Measurements from ENCODE around the gene HDAC9.
A peak's percentile ranks its signal among the peaks of the same experiment; 100 is the strongest.

HDAC9 gene

GRCh38 chr7:18803923-18804322, 308.4 kb downstream of the HDAC9 start:
- H3K36me3 ChIP-seq (ENCODE audit: insufficient read depth, insufficient read length, low read length), result no peaks in the 10 kb centered on the region
- H3K4me3 ChIP-seq (ENCODE audit: insufficient read length, low read depth), result no peak overlapping the region
- H3K4me1 ChIP-seq (ENCODE audit: insufficient read depth, insufficient read length), result no peaks in the 10 kb centered on the region
- no peaks in the 10 kb centered on the region for H3K27me3 ChIP-seq (ENCODE audit: insufficient read depth, insufficient read length)
- H3K9ac ChIP-seq (ENCODE audit: insufficient read length, low read depth), result no peak overlapping the region
- TF ChIP-seq ZNF274 (IDR thresholded peaks at IDR 0.05; ENCODE audit: low read depth, low read length), result no peak
- no peak for DNase-seq (ENCODE audit: low read depth, low spot score)
- H3K9me3 ChIP-seq (ENCODE audit: insufficient read depth, low read length), result no peaks in the 10 kb centered on the region

- Histone ChIP-seq H3K9ac (ENCODE audit: insufficient read length, low read depth) (no peak overlapping the region), H3K27me3 (ENCODE audit: insufficient read depth, insufficient read length) (no peaks in the 10 kb centered on the region), H3K4me1 (ENCODE audit: insufficient read depth, insufficient read length) (no peaks in the 10 kb centered on the region), H3K4me3 (ENCODE audit: insufficient read length, low read depth) (no peak overlapping the region), H3K9me3 (ENCODE audit: insufficient read depth, low read length) (no peaks in the 10 kb centered on the region), H3K36me3 (ENCODE audit: insufficient read depth, insufficient read length, low read length) (no peaks in the 10 kb centered on the region)
- TF ChIP-seq SUZ12 (IDR thresholded peaks at IDR 0.05; ENCODE audit: extremely low read depth, insufficient read depth, insufficient read length) (no peak), ZNF274 (IDR thresholded peaks at IDR 0.05; ENCODE audit: low read depth, low read length) (no peak), YY1 (IDR thresholded peaks at IDR 0.05; ENCODE audit: insufficient read depth, insufficient read length) (no peak)
- DNase-seq (ENCODE audit: low read depth, low spot score), result peak; percentile 44
These were observed 310.6 kb downstream of the HDAC9 start for GRCh38 chr7:18806177-18806576.

- no peaks in the 10 kb centered on the region for H3K4me1 ChIP-seq (ENCODE audit: insufficient read depth, insufficient read length)
- no peaks in the 10 kb centered on the region for H3K27me3 ChIP-seq (ENCODE audit: insufficient read depth, insufficient read length)
- DNase-seq (ENCODE audit: low read depth, low spot score), result no peak
- no peak overlapping the region for H3K4me3 ChIP-seq (ENCODE audit: insufficient read length, low read depth)
- no peaks in the 10 kb centered on the region for H3K36me3 ChIP-seq (ENCODE audit: insufficient read depth, insufficient read length, low read length)
- H3K9ac ChIP-seq (ENCODE audit: insufficient read length, low read depth), result no peak overlapping the region
- peaks cover 4% of the 10 kb centered on the region; the same call in 1 of the 2 replicates for H3K9me3 ChIP-seq (ENCODE audit: insufficient read depth, low read length)
- no peak for TF ChIP-seq YY1 (IDR thresholded peaks at IDR 0.05; ENCODE audit: insufficient read depth, insufficient read length)
- no peak for TF ChIP-seq ZNF274 (IDR thresholded peaks at IDR 0.05; ENCODE audit: low read depth, low read length)
- no peak for TF ChIP-seq SUZ12 (IDR thresholded peaks at IDR 0.05; ENCODE audit: extremely low read depth, insufficient read depth, insufficient read length)
These were observed 312.5 kb downstream of the HDAC9 start for GRCh38 chr7:18808026-18808425.

GRCh38 chr7:18815261-18815960, 319.9 kb downstream of the HDAC9 start:
- TF ChIP-seq ZNF274 (IDR thresholded peaks at IDR 0.05; ENCODE audit: low read depth, low read length) (no peak), YY1 (IDR thresholded peaks at IDR 0.05; ENCODE audit: insufficient read depth, insufficient read length) (no peak), SUZ12 (IDR thresholded peaks at IDR 0.05; ENCODE audit: extremely low read depth, insufficient read depth, insufficient read length) (no peak)

GRCh38 chr7:18820981-18821380, 325.4 kb downstream of the HDAC9 start:
- Histone ChIP-seq H3K27me3 (ENCODE audit: insufficient read depth, insufficient read length) (no peaks in the 10 kb centered on the region), H3K4me3 (ENCODE audit: insufficient read length, low read depth) (no peak overlapping the region), H3K4me1 (ENCODE audit: insufficient read depth, insufficient read length) (no peaks in the 10 kb centered on the region), H3K36me3 (ENCODE audit: insufficient read depth, insufficient read length, low read length) (no peaks in the 10 kb centered on the region), H3K9me3 (ENCODE audit: insufficient read depth, low read length) (no peaks in the 10 kb centered on the region), H3K9ac (ENCODE audit: insufficient read length, low read depth) (no peak overlapping the region)
- DNase-seq (ENCODE audit: low read depth, low spot score), result no peak
- TF ChIP-seq SUZ12 (IDR thresholded peaks at IDR 0.05; ENCODE audit: extremely low read depth, insufficient read depth, insufficient read length), result no peak
- TF ChIP-seq ZNF274 (IDR thresholded peaks at IDR 0.05; ENCODE audit: low read depth, low read length), result no peak
- TF ChIP-seq YY1 (IDR thresholded peaks at IDR 0.05; ENCODE audit: insufficient read depth, insufficient read length), result no peak

More at GRCh38 chr7:18815261-18815960, 319.9 kb downstream of the HDAC9 start:
- H3K9ac ChIP-seq (ENCODE audit: insufficient read length, low read depth), result no peak overlapping the region
- no peaks in the 10 kb centered on the region for H3K36me3 ChIP-seq (ENCODE audit: insufficient read depth, insufficient read length, low read length)
- DNase-seq (ENCODE audit: low read depth, low spot score), result no peak
- no peak overlapping the region for H3K4me3 ChIP-seq (ENCODE audit: insufficient read length, low read depth)
- no peaks in the 10 kb centered on the region for H3K4me1 ChIP-seq (ENCODE audit: insufficient read depth, insufficient read length)
- H3K9me3 ChIP-seq (ENCODE audit: insufficient read depth, low read length), result peaks cover 7% of the 10 kb centered on the region; the same call in 1 of the 2 replicates
- H3K27me3 ChIP-seq (ENCODE audit: insufficient read depth, insufficient read length), result no peaks in the 10 kb centered on the region

- Histone ChIP-seq H3K27me3 (ENCODE audit: insufficient read depth, insufficient read length) (no peaks in the 10 kb centered on the region), H3K4me3 (ENCODE audit: insufficient read length, low read depth) (no peak overlapping the region), H3K9ac (ENCODE audit: insufficient read length, low read depth) (no peak overlapping the region), H3K36me3 (ENCODE audit: insufficient read depth, insufficient read length, low read length) (no peaks in the 10 kb centered on the region), H3K9me3 (ENCODE audit: insufficient read depth, low read length) (no peaks in the 10 kb centered on the region), H3K4me1 (ENCODE audit: insufficient read depth, insufficient read length) (no peaks in the 10 kb centered on the region)
- no peak for DNase-seq (ENCODE audit: low read depth, low spot score)
- no peak for TF ChIP-seq SUZ12 (IDR thresholded peaks at IDR 0.05; ENCODE audit: extremely low read depth, insufficient read depth, insufficient read length)
- TF ChIP-seq YY1 (IDR thresholded peaks at IDR 0.05; ENCODE audit: insufficient read depth, insufficient read length), result no peak
- TF ChIP-seq ZNF274 (IDR thresholded peaks at IDR 0.05; ENCODE audit: low read depth, low read length), result no peak
These were observed 326.0 kb downstream of the HDAC9 start for GRCh38 chr7:18821554-18821953.

- H3K9ac ChIP-seq (ENCODE audit: insufficient read length, low read depth), result no peak overlapping the region
- TF ChIP-seq SUZ12 (IDR thresholded peaks at IDR 0.05; ENCODE audit: extremely low read depth, insufficient read depth, insufficient read length) (no peak), YY1 (IDR thresholded peaks at IDR 0.05; ENCODE audit: insufficient read depth, insufficient read length) (no peak), ZNF274 (IDR thresholded peaks at IDR 0.05; ENCODE audit: low read depth, low read length) (no peak)
- no peak for DNase-seq (ENCODE audit: low read depth, low spot score)
- no peaks in the 10 kb centered on the region for H3K27me3 ChIP-seq (ENCODE audit: insufficient read depth, insufficient read length)
- no peaks in the 10 kb centered on the region for H3K9me3 ChIP-seq (ENCODE audit: insufficient read depth, low read length)
- H3K4me3 ChIP-seq (ENCODE audit: insufficient read length, low read depth), result no peak overlapping the region
- no peaks in the 10 kb centered on the region for H3K36me3 ChIP-seq (ENCODE audit: insufficient read depth, insufficient read length, low read length)
- no peaks in the 10 kb centered on the region for H3K4me1 ChIP-seq (ENCODE audit: insufficient read depth, insufficient read length)
These were observed 328.6 kb downstream of the HDAC9 start for GRCh38 chr7:18824157-18824556.
